ENCODE results near the gene TIMM44.
"Not testable (repeated sequence)": the region's sequence is repeated elsewhere in the genome, so short reads cannot be mapped to it uniquely, and the experiment has no call there.

The TIMM44 gene

DNA sequence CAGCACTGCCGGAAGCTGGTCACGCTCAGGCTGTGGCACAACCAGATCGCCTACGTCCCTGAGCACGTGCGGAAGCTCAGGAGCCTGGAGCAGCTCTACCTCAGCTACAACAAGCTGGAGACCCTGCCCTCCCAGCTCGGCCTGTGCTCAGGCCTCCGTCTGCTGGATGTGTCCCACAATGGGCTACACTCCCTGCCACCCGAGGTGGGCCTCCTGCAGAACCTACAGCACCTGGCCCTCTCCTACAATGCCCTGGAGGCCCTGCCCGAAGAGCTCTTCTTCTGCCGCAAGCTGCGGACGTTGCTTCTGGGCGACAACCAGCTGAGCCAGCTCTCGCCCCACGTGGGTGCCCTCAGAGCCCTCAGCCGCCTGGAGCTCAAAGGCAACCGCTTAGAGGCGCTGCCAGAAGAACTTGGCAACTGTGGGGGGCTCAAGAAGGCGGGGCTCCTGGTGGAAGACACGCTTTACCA is 43.0 kb downstream of the TIMM44 start:
- DNase-seq (ENCODE audit: low spot score): no peak

- DNase-seq (ENCODE audit: low spot score): no peak
These were observed 43.6 kb downstream of the TIMM44 start for GRCh38 chr19:7899751-7900378.

- DNase-seq (ENCODE audit: low spot score): no peak
These were observed 44.5 kb downstream of the TIMM44 start for GRCh38 chr19:7898967-7899366.

DNA sequence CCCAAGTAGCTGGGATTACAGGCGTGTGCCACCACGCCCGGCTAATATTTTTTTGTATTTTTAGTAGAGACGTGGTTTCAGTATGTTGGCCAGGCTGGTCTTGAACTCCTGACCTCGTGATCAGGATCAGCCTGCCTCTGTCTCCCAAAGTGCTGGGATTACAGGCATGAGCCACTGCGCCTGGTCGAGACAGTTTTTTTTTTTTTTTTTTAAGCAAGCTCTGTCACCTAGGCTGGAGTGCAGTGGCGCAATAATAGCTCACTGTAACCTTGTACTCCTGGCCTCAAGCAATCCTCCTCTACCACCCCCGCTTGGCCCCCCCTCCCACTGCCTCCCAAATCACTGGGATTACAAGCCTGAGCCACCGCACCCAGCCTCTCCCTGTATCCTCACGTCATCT is 46.2 kb downstream of the TIMM44 start:
- no peak for DNase-seq (ENCODE audit: low spot score)

DNA sequence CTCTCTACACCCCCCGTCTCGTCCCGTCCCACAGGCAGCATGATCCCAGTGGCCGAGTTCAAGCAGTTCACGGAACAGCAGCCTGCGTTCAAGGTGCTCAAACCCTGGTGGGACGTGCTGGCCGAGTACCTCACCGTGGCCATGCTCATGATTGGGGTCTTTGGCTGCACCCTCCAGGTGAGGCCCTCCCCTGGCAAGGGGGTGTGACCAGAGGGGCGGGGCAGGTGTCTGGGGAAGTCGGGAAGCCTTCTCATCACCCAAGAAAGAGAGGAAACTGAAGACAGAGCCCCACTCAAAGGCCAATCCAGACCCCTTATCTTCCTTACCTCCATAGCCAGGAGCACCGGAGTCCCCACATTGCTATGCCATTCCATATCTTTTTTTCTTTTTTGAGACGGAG is 47.9 kb downstream of the TIMM44 start:
- DNase-seq (ENCODE audit: low spot score): no peak

GRCh38 chr19:7894612-7895309 is 48.7 kb downstream of the TIMM44 start:
- DNase-seq (ENCODE audit: low spot score): no peak

DNA sequence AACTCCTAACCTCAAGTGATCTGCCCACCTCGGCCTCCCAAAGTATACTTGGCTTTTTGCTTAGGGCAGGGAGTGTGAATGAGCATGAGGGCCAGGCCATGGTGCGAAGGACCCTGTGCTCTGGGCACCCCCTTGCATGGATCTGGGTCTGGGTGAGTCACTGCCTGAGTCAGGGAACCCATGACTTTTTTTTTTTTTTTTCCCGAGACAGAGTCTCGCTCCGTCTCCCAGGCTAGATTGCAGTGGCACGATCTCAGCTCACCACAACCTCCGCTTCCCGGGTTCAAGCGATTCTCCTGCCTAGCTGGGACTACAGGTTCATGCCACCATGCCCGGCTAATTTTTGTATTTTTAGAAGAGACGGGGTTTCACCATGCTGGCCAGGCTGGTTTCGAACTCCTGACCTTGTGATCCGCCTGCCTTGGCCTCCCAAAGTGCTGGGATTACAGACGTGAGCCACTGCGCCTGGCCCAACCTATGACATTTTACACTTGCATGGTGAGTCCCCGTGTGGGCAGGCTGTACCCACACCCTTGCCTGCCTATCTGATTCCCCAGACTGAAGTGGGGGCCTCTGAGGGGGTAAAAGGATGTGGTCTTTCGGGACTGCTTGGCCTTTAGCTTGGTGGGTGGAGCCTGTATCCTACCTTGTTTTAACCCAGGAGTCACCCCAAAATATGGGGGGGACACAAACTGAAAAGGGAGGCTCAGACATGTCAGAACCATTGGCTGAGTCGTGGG is 49.9 kb downstream of the TIMM44 start:
- not testable (repeated sequence) for DNase-seq (ENCODE audit: low spot score)

DNA sequence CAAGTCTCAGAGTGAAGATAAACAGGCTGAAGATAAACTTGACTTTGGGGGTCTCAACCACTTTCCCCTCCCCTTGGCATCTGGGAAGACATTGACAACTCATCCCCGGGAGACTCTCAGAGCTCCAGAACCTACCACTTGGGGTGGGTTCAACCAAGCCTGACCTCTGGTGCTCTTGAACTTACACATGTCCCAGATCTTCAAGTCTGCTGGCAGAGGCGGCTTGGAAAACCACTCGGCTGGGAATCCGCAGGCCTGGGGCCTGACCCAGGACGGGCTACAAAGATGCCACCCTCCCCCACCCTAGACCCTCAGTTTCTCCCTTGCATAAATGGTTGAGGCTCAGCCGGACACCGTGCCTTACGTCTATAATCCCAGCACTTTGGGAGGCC is 54.6 kb downstream of the TIMM44 start:
- no peak for DNase-seq (ENCODE audit: low spot score)

DNA sequence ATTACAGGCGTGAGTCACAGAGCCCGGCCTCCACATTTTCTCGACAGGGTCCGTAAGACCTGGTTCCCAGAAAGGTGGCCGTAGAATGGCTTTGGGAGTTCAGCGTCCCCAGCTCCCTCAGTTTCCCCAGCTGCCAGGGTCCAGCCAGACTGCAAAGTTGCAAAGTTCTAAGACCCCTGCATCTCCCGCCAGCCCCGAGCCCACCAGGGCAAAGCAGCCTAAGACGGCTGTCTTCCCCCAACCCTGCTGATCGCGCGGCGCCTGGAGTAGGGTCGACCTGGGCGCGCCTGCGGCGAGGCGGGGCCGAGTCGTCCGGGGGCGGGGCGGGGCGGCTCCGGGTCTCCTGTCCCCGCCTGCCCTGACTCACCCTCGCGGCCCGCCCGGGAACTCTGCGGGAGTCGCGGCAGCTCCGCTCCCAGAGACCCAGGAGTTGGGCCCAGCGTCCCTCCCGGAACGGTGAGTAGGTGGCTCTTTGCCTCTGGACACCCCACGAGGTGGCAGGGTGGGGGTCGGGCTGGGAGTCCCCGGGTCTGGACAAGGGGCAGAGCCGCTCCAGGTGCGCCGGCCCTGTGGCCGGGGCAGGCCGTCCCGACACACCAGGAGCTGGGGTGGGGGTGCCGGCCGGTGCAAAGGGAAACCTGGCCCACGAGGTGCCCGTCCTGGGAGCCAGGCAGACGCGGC is 55.2 kb downstream of the TIMM44 start, which contains the start of gene LRRC8E:
LRRC8E (plus strand) TSS at position 366 of the 681 bp plus-strand sequence. CDS start 7,094 bp downstream, outside the sequence.
- DNase-seq (ENCODE audit: low spot score): no peak

- no peak for DNase-seq (ENCODE audit: low spot score)
These were observed 55.9 kb downstream of the TIMM44 start for GRCh38 chr19:7887408-7888144.

DNA sequence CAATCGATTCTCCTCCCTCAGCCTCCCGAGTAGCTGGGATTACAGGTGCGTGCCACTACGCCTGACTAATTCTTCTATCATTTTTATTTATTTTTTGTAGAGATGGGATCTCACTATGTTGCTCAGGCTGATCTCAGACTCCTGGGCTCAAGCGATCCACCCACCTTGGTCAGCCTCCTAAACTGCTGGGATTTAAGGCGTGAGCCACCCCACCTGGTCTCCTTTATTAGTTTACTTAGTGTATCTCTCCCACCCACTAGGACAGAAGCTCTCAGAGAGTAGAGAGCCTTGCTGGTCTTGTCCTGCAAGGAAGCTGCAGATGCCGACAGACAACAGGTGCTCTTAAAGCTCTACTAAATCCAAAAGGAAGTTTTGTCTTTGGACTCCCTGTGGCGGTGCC is 57.6 kb downstream of the TIMM44 start:
- DNase-seq (ENCODE audit: low spot score): no peak

DNA sequence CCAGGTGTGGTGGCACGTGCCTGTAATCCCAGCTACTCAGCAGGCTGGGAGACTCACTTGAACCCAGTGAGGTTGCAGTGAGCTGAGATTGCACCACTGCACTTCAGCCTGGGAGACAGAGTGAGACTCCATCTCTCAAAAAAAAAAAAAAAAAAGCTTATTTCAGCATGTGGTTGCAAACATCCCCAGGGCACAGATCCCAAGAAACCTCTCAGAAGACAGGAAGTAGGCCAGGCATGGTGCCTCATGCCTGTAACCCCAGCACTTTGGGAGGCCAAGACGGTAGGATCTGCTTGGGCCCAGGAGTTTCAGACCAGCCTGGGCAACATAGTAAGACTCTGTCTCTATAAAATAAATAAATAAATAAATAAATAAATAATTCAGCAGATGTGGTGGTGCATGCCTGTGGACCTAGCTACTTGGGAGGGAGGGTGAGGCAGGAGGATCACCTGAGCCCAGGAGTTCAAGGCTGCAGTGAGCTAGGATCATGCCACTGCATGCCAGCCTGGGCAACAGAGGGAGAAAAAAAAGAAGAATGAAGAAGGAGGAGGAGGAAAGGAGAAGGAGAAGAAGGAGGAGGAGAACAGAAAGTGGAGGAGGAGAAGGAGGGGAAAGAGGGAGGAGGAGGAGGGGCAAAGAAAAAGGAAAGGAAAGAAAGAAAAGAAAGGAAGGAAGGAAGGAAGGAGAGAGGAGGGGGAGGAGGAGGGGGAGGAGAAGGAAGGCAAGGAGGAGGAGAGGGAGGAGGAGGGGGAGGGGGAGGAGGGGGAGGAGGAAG is 59.5 kb downstream of the TIMM44 start:
- no peak for DNase-seq (ENCODE audit: low spot score)

DNA sequence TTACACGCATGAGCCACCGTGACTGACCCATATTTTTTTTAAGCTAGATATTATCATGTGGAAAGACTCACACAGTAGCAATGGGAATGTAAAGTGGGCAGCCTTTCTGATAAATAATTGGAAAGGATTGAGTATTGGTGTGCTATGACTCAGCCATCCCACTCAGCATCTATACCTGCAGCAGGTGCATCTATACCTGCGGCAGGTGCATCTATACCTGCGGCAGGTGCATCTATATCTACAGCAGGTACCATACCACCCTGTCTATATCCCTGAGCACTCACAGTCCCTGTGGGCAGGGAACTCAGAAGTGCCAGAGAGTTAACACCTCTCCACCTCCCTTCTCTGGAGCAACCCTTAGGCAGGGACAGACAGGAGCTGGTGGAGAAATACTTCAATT is 60.4 kb downstream of the TIMM44 start:
- DNase-seq (ENCODE audit: low spot score): no peak

DNA sequence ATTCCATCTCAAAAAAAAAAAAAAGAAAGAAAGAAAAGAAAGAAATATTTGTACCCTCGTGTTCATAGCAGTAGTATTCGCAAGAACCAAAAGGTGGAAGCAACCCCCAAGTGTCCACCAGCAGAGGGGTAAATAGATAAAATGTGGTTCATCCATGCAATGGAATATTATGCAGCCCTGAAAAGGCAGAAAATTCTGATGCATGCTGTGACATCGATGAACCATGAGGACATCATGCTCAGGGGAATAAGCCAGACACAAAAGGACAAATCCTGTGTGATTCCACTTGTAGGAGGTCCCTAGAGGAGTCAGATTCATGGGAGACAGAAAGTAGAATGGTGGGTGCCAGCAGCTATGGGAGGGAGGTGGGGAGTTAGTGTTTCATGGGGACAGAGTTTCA is 61.6 kb downstream of the TIMM44 start:
- no peak for DNase-seq (ENCODE audit: low spot score)

DNA sequence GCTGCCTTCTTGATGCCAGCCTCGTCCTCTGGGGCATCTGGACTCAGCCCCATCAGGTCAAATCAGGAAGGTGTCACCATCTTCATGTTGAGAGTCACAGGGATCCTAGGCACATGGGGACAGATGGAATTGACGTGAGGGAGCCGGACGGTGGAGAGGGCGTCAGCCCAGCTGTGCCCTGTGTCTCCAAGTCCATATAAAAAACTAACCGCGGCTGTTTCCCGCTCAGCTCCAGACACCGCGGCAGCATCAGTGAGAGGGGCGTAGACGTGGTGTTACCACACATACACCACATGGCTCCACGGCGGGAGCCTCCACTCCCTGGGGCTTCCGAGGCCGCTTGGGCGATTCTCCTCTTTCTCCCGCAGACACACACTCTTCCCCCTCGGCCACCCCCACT is 63.6 kb downstream of the TIMM44 start:
- DNase-seq (ENCODE audit: low spot score): no peak

- no peak for DNase-seq (ENCODE audit: low spot score)
These were observed 64.2 kb downstream of the TIMM44 start for GRCh38 chr19:7879111-7879807.

- DNase-seq (ENCODE audit: low spot score): no peak
These were observed 66.1 kb downstream of the TIMM44 start for GRCh38 chr19:7877249-7877836.

Measured in NAMALWA (cell line).